Measurements from ENCODE around the gene TTC21B.
"Not testable (repeated sequence)": the region's sequence is repeated elsewhere in the genome, so short reads cannot be mapped to it uniquely, and the experiment has no call there.

Gene TTC21B

GRCh38 chr2:165953655-165954606 lies at the start of gene TTC21B:
TSS of gene TTC21B (minus strand) at chr2:165953776. CDS start at chr2:165953705, 71 bp downstream.
- peak; percentile 95 for DNase-seq

GRCh38 chr2:166000401-166000800 lies 46.8 kb upstream of the TTC21B start:
- no peak for DNase-seq

DNA sequence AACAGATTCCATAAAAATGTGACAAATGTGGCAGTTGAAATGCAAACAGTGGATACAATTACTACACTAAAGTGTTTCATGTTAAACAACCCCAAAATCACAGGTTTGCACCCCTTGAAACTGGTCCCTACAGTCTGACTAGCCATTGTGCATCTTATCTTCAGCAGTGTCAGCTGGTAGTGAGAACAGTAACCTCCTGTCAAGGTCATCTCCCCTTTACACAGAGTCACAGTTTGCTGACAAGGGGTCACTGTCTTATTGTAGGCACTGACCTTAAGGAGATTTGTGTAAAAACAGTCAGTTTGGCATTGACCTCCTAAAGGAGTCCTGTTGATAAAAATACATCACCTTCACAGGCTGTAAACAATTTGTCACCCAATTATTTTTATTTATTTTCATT lies 37.3 kb upstream of the TTC21B start:
- DNase-seq, result no peak

DNA sequence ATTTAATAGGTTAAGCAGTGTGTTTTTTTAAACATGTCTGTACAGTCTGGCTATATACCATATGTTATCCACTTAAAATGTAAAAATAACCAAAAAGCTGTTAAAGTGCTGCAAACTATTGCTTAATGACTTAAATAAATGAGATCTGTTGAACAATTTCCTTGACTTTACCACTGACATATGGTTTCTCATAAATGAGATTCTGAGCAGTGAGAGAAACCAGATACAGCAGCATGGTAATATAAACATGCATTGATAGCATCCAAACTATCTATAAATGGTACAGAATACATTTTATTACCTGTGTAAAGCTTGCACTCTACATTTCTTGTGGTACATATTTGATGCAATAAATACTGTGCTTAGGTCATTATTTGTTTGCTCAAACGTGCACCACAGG lies 36.3 kb upstream of the TTC21B start:
- no peak for DNase-seq

DNA sequence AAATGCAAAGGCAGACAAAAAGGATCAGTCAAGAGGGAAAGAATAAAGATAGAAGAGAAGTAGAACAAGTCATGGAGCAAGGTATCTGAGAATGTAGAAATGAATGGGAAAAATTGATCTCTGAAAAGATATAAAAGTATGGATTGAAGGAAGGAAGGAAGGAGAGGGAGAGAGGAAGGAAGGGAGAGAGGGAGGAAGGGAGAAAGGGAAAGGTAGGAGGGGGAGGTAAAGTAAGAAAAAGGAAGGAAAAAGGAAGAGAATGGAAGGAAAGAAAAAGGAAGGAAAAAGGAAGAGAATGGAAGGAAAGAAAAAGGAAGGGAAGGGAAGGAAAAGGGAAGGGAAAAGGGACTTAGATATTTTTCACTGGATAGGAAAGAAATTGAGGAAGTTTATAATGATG lies 31.5 kb upstream of the TTC21B start:
- DNase-seq, result no peak

DNA sequence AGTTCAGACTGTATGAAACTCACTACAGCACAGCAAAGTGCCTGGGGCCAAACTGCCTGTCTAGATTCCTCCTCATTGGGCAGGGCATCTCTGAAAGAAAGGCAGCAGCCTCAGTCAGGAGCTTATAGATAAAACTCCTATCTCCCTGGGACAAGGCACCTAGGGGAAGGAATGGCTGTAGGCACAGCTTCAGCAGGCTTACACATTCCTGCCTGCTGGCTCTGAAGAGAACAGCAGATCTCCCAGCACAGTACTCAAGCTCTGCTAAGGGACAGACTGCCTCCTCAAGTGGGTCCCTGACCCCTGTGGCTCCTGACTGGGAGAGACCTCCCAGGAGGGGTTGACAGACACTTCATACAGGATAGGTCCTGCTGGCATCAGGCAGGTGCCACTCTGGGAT lies 18.6 kb upstream of the TTC21B start:
- not testable (repeated sequence) for DNase-seq

DNA sequence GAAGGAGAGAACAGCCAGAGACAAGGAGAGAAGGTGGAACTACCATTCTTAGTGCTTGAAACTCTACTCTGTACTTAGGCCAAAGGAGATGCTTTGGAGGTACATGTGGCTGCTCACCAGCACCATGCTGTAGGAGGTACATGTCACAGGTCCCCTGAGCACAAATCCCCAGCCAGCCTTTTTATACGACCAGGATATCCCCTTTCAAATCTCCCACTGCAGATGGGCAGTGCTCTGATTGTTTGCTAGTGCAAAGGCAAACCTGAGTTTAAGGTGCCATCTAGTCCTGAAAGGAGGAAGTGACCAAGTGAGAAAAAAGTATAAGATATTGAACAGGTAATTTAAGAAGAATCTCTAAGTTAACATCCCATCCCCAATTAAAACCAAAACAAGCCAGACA lies 17.1 kb upstream of the TTC21B start:
- DNase-seq, result no peak

GRCh38 chr2:165969227-165969626 lies 15.7 kb upstream of the TTC21B start:
- DNase-seq, result no peak

DNA sequence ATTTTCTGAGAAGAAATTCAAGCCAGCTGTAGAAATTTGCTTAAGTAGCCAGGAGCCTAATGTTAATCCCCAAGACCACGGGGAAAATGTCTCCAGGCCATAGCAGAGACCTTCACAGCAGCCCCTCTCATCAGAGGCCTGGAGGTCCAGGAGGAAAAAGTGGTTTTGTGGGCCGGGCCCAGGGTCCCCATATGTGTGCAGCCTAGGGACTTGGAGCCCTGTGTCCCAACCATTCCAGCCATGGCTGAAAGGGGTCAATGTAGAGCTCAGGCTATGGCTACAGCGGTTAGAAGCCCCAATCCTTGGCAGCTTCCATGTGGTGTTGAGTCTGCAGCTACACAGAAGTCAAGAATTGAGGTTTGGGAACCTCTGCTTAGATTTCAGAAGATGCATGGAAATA lies 14.2 kb upstream of the TTC21B start:
- no peak for DNase-seq

- DNase-seq, result no peak
Measured at GRCh38 chr2:165961818-165962217, 8.2 kb upstream of the TTC21B start.

DNA sequence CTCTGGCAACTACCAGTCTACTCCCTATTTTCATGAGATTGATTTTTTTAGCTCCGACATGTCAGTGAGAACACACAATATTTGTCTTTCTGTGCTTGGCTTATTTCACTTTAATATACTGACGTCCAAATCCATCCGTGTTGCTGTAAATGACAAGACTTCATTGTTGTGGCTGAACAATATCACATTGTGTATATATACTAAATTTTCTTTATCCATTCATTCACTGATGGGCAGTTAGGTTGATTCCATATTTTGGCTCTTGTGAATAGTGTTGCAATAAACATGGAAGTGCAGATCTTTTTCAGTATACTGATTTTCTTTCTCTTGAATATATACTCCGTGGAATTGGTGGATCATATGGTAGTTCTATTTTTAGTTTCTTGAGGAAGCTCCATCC lies 5.8 kb upstream of the TTC21B start:
- DNase-seq, result no peak

DNA sequence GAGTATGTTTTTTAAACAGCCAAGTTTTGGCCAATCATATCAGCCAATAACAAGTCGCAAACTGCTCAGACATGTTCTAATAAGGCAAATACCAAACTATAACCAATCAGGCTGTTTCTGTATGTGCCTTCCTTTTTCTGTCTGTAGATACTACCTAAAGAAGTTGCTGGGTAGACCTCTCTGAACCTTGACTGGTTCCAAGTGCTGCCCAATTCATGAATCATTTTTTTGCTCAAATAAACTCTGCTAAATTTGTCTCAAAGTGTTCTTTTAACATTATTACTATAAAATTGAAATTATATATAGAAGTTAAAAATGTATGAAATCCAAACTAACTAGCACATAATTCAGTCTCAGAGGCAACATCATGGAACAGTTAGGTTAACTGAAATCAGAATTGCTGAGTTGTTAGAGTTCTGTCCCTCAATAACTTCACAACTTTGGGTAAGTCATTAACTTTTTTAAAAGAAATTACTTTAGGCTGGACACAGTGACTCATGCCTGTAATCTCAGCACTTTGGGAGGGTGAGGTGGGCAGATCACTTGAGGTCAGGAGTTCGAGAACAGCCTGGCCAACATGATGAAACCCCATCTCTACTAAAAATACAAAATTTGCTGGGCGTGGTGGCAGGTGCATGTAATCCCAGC lies 4.9 kb upstream of the TTC21B start:
- no peak for DNase-seq

- no peak for DNase-seq
Measured at GRCh38 chr2:165957030-165957675, 3.6 kb upstream of the TTC21B start.

GRCh38 chr2:165953306-165953654 lies 296 bp downstream of the TTC21B start:
- DNase-seq, result no peak

- DNase-seq, result no peak
Measured at GRCh38 chr2:165952741-165953211, 800 bp downstream of the TTC21B start.

DNA sequence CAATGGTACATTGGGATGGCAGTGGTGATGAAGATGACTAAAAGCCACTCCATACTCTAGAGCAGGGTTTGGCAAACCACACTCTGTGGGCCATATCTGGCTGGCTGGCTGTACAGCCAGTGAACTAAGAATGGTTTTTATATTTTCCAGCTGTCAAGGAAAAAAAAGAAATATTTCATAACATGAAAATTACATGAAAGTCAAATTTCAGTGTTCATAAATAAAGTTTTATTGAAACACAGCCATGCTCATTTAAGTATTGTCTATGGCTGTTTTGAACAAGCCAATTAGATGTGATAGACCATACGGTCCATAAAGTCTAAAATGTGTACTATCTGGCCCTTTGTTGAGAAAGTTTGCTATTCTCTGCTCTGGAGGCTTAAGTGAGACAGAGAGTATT lies 1.5 kb downstream of the TTC21B start:
- DNase-seq, result no peak

DNA sequence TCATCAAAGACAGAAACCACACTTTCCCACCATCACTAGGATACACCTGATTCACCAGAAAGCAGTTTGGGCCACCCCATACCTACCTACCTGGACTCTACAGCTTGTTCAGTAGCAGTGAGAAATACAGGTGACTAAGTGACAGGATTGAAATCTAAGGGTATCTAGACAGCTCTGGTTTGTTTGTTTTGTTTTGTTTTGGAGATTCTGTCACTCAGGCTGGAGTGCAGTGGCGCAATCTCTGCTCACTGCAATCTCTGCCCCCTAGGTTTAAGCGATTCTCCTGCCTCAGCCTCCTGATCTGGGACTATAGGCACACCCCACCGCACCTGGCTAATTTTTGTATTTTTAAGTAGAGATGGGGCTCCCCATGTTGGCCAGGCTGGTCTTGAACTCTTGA lies 3.1 kb downstream of the TTC21B start:
- DNase-seq, result no peak

GRCh38 chr2:165941827-165942226 lies 11.7 kb downstream of the TTC21B start:
- DNase-seq, result no peak

DNA sequence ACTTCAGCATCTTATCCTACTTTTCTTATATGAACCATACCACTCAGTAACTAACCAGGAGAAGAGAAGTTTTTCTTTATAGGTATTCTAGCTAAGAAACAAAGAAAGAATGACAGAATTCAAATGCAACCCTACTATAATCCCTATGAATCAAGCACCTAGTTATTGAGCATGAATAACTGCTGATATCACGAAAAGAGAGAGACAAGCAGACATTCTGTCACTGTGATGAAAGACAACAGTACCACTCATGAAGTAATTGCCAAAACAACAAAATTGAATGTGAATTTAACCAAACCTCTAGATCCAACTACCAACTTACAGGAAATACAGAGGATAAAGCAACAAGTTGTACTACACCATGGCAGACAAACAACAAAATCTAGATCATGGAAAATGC lies 15.3 kb downstream of the TTC21B start:
- no peak for DNase-seq

DNA sequence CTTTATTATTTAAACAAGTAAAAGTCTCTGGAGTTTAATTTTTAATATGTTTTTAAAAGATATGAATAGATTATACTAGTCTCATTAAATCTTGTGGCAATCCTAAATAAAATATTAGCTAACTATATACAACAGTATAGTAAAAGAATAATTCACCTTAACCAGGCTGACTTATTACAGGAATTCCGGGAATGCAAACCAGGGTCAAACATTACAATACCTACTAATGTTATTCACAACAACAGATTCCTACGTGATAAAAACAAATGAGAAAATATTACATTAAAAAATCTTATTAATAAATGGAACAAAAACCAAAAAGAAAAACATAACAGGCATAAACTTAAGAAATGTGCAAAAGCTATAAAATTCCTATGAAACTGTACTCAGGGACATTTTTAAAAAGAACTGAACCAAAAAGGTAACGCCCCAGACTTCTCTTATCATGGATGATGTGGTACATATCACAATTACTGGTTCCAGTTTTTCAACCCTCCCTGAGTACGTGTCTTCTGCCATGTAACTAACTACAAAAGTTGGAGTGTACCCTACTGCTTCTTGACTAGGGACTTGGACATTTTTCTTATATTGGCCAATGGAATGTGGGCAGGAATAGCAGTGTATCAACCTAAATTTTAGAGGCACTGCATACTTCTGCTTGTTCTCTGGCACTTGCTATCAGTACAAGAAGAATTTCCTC lies 20.2 kb downstream of the TTC21B start:
- DNase-seq, result no peak

GRCh38 chr2:165927774-165928173 lies 25.8 kb downstream of the TTC21B start:
- no peak for DNase-seq

- DNase-seq, result no peak
Measured at GRCh38 chr2:165927353-165927752, 26.2 kb downstream of the TTC21B start.

GRCh38 chr2:165924946-165925345 lies 28.6 kb downstream of the TTC21B start:
- no peak for DNase-seq
